H9 (cell line): ENCODE data around the gene WDR37. TPM values are rescaled to one million over a fixed set of nuclear protein-coding genes. Genes with fewer than 3 reads are reported as not detected.

Experiments
- DNase-seq: peaks from one replicate; pipeline ENCODE4 v3.0.0-alpha.2; 2017
- H2AFZ ChIP-seq: one replicate; pipeline ENCODE4 v1.6.1; 2013; ENCODE audit warnings: mild to moderate bottlenecking, low read length, control low read depth, moderate library complexity
- H2AK5ac ChIP-seq: 2 replicates; pipeline ENCODE4 v1.6.1; 2013; ENCODE audit warnings: low read length, control low read depth, mixed read lengths; ENCODE audit not compliant: insufficient read length
- H2BK120ac ChIP-seq: one replicate; pipeline ENCODE4 v1.6.1; 2013; ENCODE audit warnings: low read depth, mild to moderate bottlenecking, low read length, control low read depth, inconsistent platforms; ENCODE audit not compliant: poor library complexity, severe bottlenecking
- H2BK12ac ChIP-seq: 2 replicates; pipeline ENCODE4 v1.6.1; 2013; ENCODE audit warnings: low read length, control low read depth, mixed read lengths, low read depth; ENCODE audit not compliant: insufficient read length
- H2BK15ac ChIP-seq: 2 replicates; pipeline ENCODE4 v1.6.1; 2013; ENCODE audit warnings: low read depth, low read length, control low read depth
- H2BK20ac ChIP-seq: one replicate; pipeline ENCODE4 v1.6.1; 2013; ENCODE audit warnings: low read depth, mild to moderate bottlenecking, low read length, control low read depth, inconsistent platforms; ENCODE audit not compliant: poor library complexity, severe bottlenecking
- H2BK5ac ChIP-seq: 2 replicates; pipeline ENCODE4 v1.6.1; 2013; ENCODE audit warnings: low read length, control low read depth, mixed read lengths; ENCODE audit not compliant: insufficient read length
- H3K14ac ChIP-seq: 2 replicates; pipeline ENCODE4 v1.6.1; 2013; ENCODE audit warnings: low read length, control low read depth; ENCODE audit not compliant: insufficient read depth
- H3K18ac ChIP-seq: 2 replicates; pipeline ENCODE4 v1.6.1; 2013; ENCODE audit warnings: low read depth, mild to moderate bottlenecking, mixed read lengths, low read length, control low read depth; ENCODE audit not compliant: insufficient read length
- H3K23ac ChIP-seq: 2 replicates; pipeline ENCODE4 v1.6.1; 2013; ENCODE audit warnings: low read length, control low read depth, mixed read lengths, low read depth; ENCODE audit not compliant: insufficient read length
- H3K23me2 ChIP-seq: 2 replicates; pipeline ENCODE4 v1.6.1; 2013; ENCODE audit warnings: low read depth, mild to moderate bottlenecking, mixed read lengths, low read length, control low read depth; ENCODE audit not compliant: insufficient read length, poor library complexity, severe bottlenecking
- H3K27ac ChIP-seq: 2 replicates; pipeline ENCODE4 v1.5.1; 2013; ENCODE audit warnings: low read length, control low read depth, mixed read lengths, low read depth; ENCODE audit not compliant: insufficient read length
- H3K27me3 ChIP-seq: 2 replicates; pipeline ENCODE4 v1.6.1; 2013; ENCODE audit warnings: low read length, control low read depth, inconsistent platforms; ENCODE audit not compliant: insufficient read depth
- H3K4ac ChIP-seq: 2 replicates; pipeline ENCODE4 v1.6.1; 2013; ENCODE audit warnings: low read depth, mild to moderate bottlenecking, control low read depth, inconsistent platforms, low read length, moderate library complexity
- H3K4me1 ChIP-seq: 2 replicates; pipeline ENCODE4 v1.6.1; 2013; ENCODE audit warnings: low read length, control low read depth, inconsistent platforms; ENCODE audit not compliant: insufficient read depth
- H3K4me2 ChIP-seq: 2 replicates; pipeline ENCODE4 v1.6.1; 2013; ENCODE audit warnings: low read length, control low read depth, mixed read lengths; ENCODE audit not compliant: insufficient read length, insufficient read depth
- H3K56ac ChIP-seq: 2 replicates; pipeline ENCODE4 v1.6.1; 2013; ENCODE audit warnings: low read depth, mild to moderate bottlenecking, mixed read lengths, low read length, control low read depth; ENCODE audit not compliant: insufficient read length
- H3K79me1 ChIP-seq: 2 replicates; pipeline ENCODE4 v1.6.1; 2013; ENCODE audit warnings: low read depth, mild to moderate bottlenecking, moderate library complexity, low read length, control low read depth, inconsistent platforms; ENCODE audit not compliant: insufficient read depth, poor library complexity, severe bottlenecking
- H3K79me2 ChIP-seq: 2 replicates; pipeline ENCODE4 v1.6.1; 2013; ENCODE audit warnings: low read length, control low read depth, inconsistent platforms; ENCODE audit not compliant: insufficient read depth
- H3K9ac ChIP-seq: 2 replicates; pipeline ENCODE4 v1.6.1; 2013; ENCODE audit warnings: low read length, control low read depth, mixed read lengths; ENCODE audit not compliant: insufficient read length; ENCODE audit errors: extremely low read depth
- H3K9me3 ChIP-seq: one replicate; pipeline ENCODE4 v1.6.1; 2013; ENCODE audit warnings: low read depth, low read length, inconsistent platforms; ENCODE audit not compliant: control insufficient read depth
- H3T11ph ChIP-seq: one replicate; pipeline ENCODE4 v1.6.1; 2013; ENCODE audit warnings: mild to moderate bottlenecking, low read length, control low read depth, inconsistent platforms
- H4K20me1 ChIP-seq: one replicate; pipeline ENCODE4 v1.6.1; 2013; ENCODE audit not compliant: control insufficient read depth, insufficient read length, insufficient read depth
- H4K5ac ChIP-seq: 2 replicates; pipeline ENCODE4 v1.6.1; 2013; ENCODE audit warnings: low read depth, mild to moderate bottlenecking, mixed read lengths, low read length, control low read depth; ENCODE audit not compliant: insufficient read length
- H4K8ac ChIP-seq: replicated peaks from 2 replicates; pipeline ENCODE4 v1.6.1; 2013; ENCODE audit warnings: low read length, control low read depth, mixed read lengths, low read depth; ENCODE audit not compliant: insufficient read length
- H4K91ac ChIP-seq: 2 replicates; pipeline ENCODE4 v1.6.1; 2013; ENCODE audit warnings: low read depth, mild to moderate bottlenecking, moderate library complexity, mixed read lengths, low read length, control low read depth; ENCODE audit not compliant: insufficient read length
- H3K27ac Mint-ChIP-seq, 3 experiments: 2 replicates in 2 of 3; 3 replicates in 1 of 3; pipeline ENCODE4 v1.8.0; 2020 to 2021; ENCODE audit warnings: mixed read lengths in 3 of 3, mild to moderate bottlenecking in 1 of 3, moderate library complexity in 1 of 3
- H3K27me3 Mint-ChIP-seq: 2 replicates; pipeline ENCODE4 v1.8.0; 2021; ENCODE audit warnings: low read depth, mild to moderate bottlenecking, moderate library complexity, mixed read lengths
- H3K36me3 Mint-ChIP-seq, 3 experiments: 2 replicates in 2 of 3; 3 replicates in 1 of 3; pipeline ENCODE4 v1.8.0; 2020 to 2021; ENCODE audit warnings: low read depth in 3 of 3, mixed read lengths in 3 of 3; ENCODE audit not compliant: insufficient read depth in 1 of 3
- H3K4me1 Mint-ChIP-seq, 2 experiments: 2 replicates each; pipeline ENCODE4 v1.8.0; 2020; ENCODE audit warnings: mixed read lengths in 2 of 2
- H3K4me3 Mint-ChIP-seq, 2 experiments: 2 replicates in 1 of 2; 3 replicates in 1 of 2; pipeline ENCODE4 v1.8.0; 2020 to 2021; ENCODE audit warnings: mild to moderate bottlenecking in 2 of 2, mixed read lengths in 2 of 2, moderate library complexity in 1 of 2
- H3K9me3 Mint-ChIP-seq, 2 experiments: 2 replicates in 1 of 2; 3 replicates in 1 of 2; pipeline ENCODE4 v1.8.0; 2020; ENCODE audit warnings: mild to moderate bottlenecking in 2 of 2, mixed read lengths in 2 of 2, moderate library complexity in 1 of 2
- CTCF ChIP-seq: fragments of 200-600 bp; sonication (generic); conservative IDR thresholded peaks from 3 replicates; pipeline ENCODE4 v1.8.0; 2021; ENCODE audit warnings: antibody characterized with exemption, mild to moderate bottlenecking
- WGBS: extraction: QIAGEN DNeasy Blood & Tissue Kit; methylation state at CpG from one replicate; pipeline ENCODE4 v1.1.7; 2013; ENCODE audit warnings: missing lambda C conversion rate, low lambda C conversion rate, mixed read lengths; ENCODE audit not compliant: insufficient read length; ENCODE audit errors: extremely low coverage; 5-methylcytosine and 5-hydroxymethylcytosine counted together
- total RNA-seq: library from RNA; stranded (reverse); gene quantifications from 2 replicates; pipeline ENCODE4 v1.2.1, GENCODE V29; 2021

Gene WDR37
- total RNA-seq, 1 experiment from 2014 or later = 13.1 TPM

GRCh38 chr10:1068380-1069361, 12.5 kb downstream of the WDR37 start:
- peaks cover 2% of the 10 kb centered on the region for H3K79me1 ChIP-seq
- H3K27me3 Mint-ChIP-seq = no peaks in the 10 kb centered on the region
- H3K4me3 Mint-ChIP-seq = no peak overlapping the region
- no peak overlapping the region for H3K4ac ChIP-seq
- no peak overlapping the region for H2AFZ ChIP-seq
- no peaks in the 10 kb centered on the region for H3K23me2 ChIP-seq
- no peak overlapping the region for H3K23ac ChIP-seq
- H3K56ac ChIP-seq = no peak overlapping the region
- no peak overlapping the region for H3K4me2 ChIP-seq
- no peak overlapping the region for H2AK5ac ChIP-seq
- no peaks in the 10 kb centered on the region for H3K9me3 Mint-ChIP-seq
- no peak overlapping the region for H4K5ac ChIP-seq
- H3K27me3 ChIP-seq = no peaks in the 10 kb centered on the region
- H2BK5ac ChIP-seq = no peak overlapping the region
- no CpG with 5 or more reads among the region's 10 CpGs for WGBS
- H3K9me3 ChIP-seq = no peaks in the 10 kb centered on the region
- DNase-seq = no peak
- no peak overlapping the region for H2BK20ac ChIP-seq
- no peaks in the 10 kb centered on the region for H3K79me2 ChIP-seq
- no peak overlapping the region for H2BK15ac ChIP-seq
- H2BK12ac ChIP-seq = no peak overlapping the region
- no peak overlapping the region for H3K18ac ChIP-seq
- H3T11ph ChIP-seq = no peak overlapping the region
- no peak overlapping the region for H3K27ac Mint-ChIP-seq
- no peak overlapping the region for H2BK120ac ChIP-seq
- H3K36me3 Mint-ChIP-seq = peaks cover 0 to 10% (median 2%) of the 10 kb centered on the region in 3 experiments; a peak in 5 of 7 replicates
- H3K4me1 ChIP-seq = 0 out of 2 replicates have a peak, but pooled peaks cover 3% of the 10 kb centered on the region
- H4K91ac ChIP-seq = no peak overlapping the region
- no peak overlapping the region for H3K27ac ChIP-seq
- TF ChIP-seq CTCF = no peak
- H3K14ac ChIP-seq = no peak overlapping the region
- no peak overlapping the region for H4K8ac ChIP-seq
- peaks cover 6 to 16% of the 10 kb centered on the region in 2 experiments; a peak in 3 of 4 replicates for H3K4me1 Mint-ChIP-seq
- H3K9ac ChIP-seq = no peak overlapping the region
- no peaks in the 10 kb centered on the region for H4K20me1 ChIP-seq
